Neutrophil (primary cell): ENCODE data around the gene STAB2.

ENCODE experiments used
- H3K27ac ChIP-seq: fragments of 200-600 bp; sonication (generic); 2 replicates; pipeline ENCODE4 v1.5.1; 2016; ENCODE audit warnings: mild to moderate bottlenecking, moderate library complexity
- H3K27me3 ChIP-seq: fragments of 200-600 bp; sonication (generic); 2 replicates; pipeline ENCODE4 v1.6.0; 2016; ENCODE audit warnings: mild to moderate bottlenecking
- H3K36me3 ChIP-seq: fragments of 200-600 bp; sonication (generic); 2 replicates; pipeline ENCODE4 v1.5.1; 2017
- H3K4me1 ChIP-seq, 2 experiments: fragments of 200-600 bp in 1 of 2; sonication (generic) in 1 of 2; 1 replicate in 1 of 2; 2 replicates in 1 of 2; pipeline versions ENCODE4 v1.5.1 to v1.6.1; 2013 to 2016; ENCODE audit warnings: low read depth in 1 of 2, low read length in 1 of 2, mild to moderate bottlenecking in 1 of 2, moderate library complexity in 1 of 2; ENCODE audit not compliant: control insufficient read depth in 1 of 2, insufficient read depth in 1 of 2
- H3K4me3 ChIP-seq, 2 experiments: fragments of 200-600 bp in 1 of 2; sonication (generic) in 1 of 2; 1 replicate in 1 of 2; 2 replicates in 1 of 2; pipeline ENCODE4 v1.5.1; 2013 to 2016; ENCODE audit warnings: low read depth in 1 of 2, low read length in 1 of 2, mild to moderate bottlenecking in 1 of 2, moderate library complexity in 1 of 2
- H3K9me3 ChIP-seq: fragments of 200-600 bp; sonication (generic); 2 replicates; pipeline ENCODE4 v1.5.1; 2016
- TF ChIP-seq, protein P1 (sequence below): fragments of 200-600 bp; sonication (generic); IDR thresholded peaks from 2 replicates; pipeline ENCODE4 v1.5.1; 2016; ENCODE audit warnings: antibody characterized with exemption

STAB2 gene

GRCh38 chr12:103773109-103773910, 186.2 kb downstream of the STAB2 start:
- TF ChIP-seq, protein P1, sequence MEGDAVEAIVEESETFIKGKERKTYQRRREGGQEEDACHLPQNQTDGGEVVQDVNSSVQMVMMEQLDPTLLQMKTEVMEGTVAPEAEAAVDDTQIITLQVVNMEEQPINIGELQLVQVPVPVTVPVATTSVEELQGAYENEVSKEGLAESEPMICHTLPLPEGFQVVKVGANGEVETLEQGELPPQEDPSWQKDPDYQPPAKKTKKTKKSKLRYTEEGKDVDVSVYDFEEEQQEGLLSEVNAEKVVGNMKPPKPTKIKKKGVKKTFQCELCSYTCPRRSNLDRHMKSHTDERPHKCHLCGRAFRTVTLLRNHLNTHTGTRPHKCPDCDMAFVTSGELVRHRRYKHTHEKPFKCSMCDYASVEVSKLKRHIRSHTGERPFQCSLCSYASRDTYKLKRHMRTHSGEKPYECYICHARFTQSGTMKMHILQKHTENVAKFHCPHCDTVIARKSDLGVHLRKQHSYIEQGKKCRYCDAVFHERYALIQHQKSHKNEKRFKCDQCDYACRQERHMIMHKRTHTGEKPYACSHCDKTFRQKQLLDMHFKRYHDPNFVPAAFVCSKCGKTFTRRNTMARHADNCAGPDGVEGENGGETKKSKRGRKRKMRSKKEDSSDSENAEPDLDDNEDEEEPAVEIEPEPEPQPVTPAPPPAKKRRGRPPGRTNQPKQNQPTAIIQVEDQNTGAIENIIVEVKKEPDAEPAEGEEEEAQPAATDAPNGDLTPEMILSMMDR: no peak

DNA sequence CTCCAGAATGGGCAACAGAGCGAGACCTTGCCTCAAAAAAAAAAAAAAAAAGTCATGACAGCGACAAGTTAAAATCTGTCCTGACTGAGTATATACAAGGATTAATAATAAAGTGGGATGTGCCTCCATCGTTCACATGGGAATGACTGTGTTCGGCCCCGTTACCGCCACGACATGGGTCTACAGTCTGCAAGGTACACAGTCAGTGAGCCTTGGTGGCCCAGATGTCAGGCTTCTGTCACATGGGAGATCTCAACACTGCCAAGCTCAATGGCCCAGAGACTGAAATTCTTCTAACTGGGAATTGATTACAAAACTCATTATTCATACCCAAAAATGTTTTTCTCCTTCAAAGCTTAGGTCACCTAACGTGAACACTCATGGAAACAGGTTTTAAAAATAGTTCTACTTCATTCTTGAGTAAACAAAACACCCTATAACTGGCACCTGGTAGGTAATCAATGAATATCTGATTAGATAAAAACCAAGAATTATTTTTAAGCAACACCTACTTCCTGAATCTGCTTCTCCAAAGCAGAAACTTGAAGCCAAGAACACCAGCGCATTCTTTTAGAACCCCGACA, 188.0 kb downstream of the STAB2 start:
- H3K36me3 ChIP-seq: peaks cover 34% of the 10 kb centered on the region
- no peaks in the 10 kb centered on the region for H3K27me3 ChIP-seq
- TF ChIP-seq, protein P1: no peak
- H3K27ac ChIP-seq: no peak overlapping the region
- H3K4me3 ChIP-seq: no peak overlapping the region
- H3K9me3 ChIP-seq: no peaks in the 10 kb centered on the region
- no peaks in the 10 kb centered on the region for H3K4me1 ChIP-seq

More at GRCh38 chr12:103773109-103773910, 186.2 kb downstream of the STAB2 start:
- Histone ChIP-seq H3K4me3 (no peak overlapping the region), H3K27me3 (no peaks in the 10 kb centered on the region), H3K27ac (no peak overlapping the region), H3K9me3 (no peaks in the 10 kb centered on the region), H3K36me3 (peaks cover 20% of the 10 kb centered on the region), H3K4me1 (peaks cover 0 to 6% of the 10 kb centered on the region in 2 experiments)

DNA sequence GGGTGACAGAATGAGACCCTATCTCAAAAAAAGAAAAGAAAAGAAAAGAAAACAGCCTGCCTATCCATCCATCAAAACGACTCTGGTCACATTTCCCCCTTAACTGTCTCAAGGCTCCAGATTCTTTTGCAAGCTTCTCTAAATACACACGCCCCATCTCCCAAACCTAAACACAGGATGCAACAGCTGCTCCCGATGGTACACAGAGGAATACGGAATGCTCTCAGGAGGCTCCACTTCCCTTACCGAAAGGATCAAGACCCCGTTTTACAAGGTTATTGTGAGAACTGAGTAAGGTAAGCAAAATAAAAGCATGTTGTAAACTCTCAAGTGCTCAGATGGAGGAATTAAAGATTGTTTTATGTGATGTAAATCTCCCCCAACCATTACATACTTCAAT, 191.7 kb downstream of the STAB2 start:
- Histone ChIP-seq H3K36me3 (peaks cover 60% of the 10 kb centered on the region), H3K27me3 (no peaks in the 10 kb centered on the region), H3K9me3 (no peaks in the 10 kb centered on the region), H3K4me3 (no peak overlapping the region), H3K4me1 (no peaks in the 10 kb centered on the region), H3K27ac (no peak overlapping the region)
- TF ChIP-seq, protein P1: no peak

- Histone ChIP-seq H3K4me3 (no peak overlapping the region), H3K36me3 (peaks cover 68% of the 10 kb centered on the region), H3K9me3 (no peaks in the 10 kb centered on the region), H3K27ac (no peak overlapping the region), H3K4me1 (no peaks in the 10 kb centered on the region), H3K27me3 (no peaks in the 10 kb centered on the region)
- TF ChIP-seq, protein P1: no peak
Observed at GRCh38 chr12:103779410-103780092, 192.5 kb downstream of the STAB2 start.

DNA sequence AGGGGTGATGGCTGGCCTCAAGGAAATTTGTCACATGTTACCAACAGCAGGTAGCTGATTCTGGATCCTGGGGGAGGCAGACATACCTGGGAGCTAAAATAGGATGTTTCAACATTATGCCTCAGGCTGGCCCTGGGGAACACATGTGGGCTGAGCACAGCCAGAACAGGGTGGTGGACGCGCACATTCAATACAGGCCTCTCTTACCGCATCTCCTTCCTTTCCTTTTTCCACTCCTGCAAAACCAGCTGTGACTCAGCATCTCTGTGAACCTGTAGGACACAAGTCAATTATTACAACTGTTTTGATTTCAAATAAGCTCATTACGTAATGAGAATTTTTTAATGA, 193.0 kb downstream of the STAB2 start:
- Histone ChIP-seq H3K36me3 (peaks cover 73% of the 10 kb centered on the region), H3K27ac (no peak overlapping the region), H3K27me3 (no peaks in the 10 kb centered on the region), H3K4me3 (no peak overlapping the region), H3K9me3 (no peaks in the 10 kb centered on the region), H3K4me1 (no peaks in the 10 kb centered on the region)
- TF ChIP-seq, protein P1: no peak
